Hematopoietic multipotent progenitor cell treated with erythropoietin and hydrocortisone succinate and interleukin-3 and kit ligand, for 6 days (in vitro differentiated cells): ENCODE measurements around the gene SOX21.
"Not testable (repeated sequence)": the region's sequence is repeated elsewhere in the genome, so short reads cannot be mapped to it uniquely, and the experiment has no call there.

Experiments
- DNase-seq: peaks from one replicate; pipeline ENCODE4 v3.0.0-alpha.2; 2015

The SOX21 gene

DNA sequence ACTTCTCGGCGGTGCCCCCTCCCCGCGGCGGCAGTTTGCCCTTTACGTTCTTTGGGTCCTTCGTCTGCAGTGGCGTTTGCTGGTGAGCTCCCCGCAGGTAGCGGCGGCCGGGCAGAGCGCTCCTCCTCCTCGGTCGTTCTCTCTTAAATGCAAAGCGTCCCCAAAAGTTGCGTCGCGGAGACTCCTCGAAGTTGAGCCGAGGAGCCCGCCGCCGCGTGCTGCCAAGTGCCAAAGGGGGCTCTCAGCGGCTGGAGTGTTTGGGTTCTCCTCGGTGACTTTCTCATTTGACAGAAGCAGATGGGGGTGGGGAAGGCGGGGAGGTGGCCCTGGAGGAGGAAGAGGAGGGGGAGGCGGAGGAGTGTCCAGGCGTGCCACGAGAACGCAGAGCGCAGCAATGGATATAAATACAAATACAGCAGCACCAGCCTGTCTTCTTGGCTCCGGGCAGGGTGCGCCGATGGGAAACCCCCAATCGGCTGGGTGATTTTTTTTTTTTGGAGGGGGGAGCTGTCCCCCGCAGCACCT, at the start of gene SOX21:
Gene SOX21, minus strand, starts transcription at position 259 of the 525 bp plus-strand sequence. CDS start 496 bp downstream, outside the sequence.
- DNase-seq: no peak

DNA sequence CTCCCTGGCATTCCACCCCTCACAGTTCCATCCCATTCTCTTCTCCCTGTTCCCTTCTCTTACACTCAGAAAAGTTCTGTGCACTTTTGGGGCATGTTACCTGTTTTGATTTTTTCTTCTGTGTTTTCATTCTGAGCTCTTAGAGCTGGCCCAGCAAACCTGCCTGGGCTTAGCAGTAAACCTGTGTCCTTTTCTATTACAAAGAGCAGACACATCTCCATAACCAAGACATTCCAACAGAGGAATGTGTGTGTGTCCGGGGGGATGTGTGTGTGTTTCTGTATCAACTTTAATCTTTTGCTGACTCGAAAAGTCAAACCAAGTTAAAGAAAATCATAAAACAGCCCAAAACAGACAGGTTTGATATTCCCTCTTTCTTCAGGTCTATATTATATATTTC, 49.1 kb upstream of the SOX21 start:
- DNase-seq: no peak

DNA sequence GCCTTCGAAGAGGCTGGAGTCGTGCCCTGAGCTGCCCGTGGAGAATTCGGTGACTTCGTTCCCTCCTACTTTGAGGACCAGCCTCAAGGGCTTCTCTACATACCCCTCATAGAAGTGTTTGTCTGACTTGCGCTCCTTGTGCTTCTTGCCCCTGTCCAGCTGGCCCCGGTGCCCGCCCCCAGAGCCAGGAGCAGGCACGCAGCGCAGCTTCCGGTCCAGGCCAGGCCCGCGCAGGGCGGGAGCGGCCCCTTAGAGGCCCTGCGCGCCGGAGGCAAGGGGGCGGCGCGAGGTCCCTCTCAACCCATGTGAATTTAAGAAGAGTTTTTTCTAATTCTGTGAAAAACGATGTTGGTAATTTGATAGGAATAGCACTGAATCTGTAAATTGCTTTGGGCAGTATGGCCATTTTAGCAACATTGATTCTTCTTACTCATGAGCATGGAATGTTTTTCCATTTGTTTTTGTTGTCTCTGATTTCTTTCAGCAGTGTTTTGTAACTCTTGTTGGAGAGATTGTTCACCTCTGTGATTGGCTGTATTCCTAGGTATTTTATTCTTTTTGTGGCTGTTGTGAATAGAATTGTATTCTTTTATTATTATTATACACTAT, 46.9 kb upstream of the SOX21 start:
- DNase-seq: no peak

DNA sequence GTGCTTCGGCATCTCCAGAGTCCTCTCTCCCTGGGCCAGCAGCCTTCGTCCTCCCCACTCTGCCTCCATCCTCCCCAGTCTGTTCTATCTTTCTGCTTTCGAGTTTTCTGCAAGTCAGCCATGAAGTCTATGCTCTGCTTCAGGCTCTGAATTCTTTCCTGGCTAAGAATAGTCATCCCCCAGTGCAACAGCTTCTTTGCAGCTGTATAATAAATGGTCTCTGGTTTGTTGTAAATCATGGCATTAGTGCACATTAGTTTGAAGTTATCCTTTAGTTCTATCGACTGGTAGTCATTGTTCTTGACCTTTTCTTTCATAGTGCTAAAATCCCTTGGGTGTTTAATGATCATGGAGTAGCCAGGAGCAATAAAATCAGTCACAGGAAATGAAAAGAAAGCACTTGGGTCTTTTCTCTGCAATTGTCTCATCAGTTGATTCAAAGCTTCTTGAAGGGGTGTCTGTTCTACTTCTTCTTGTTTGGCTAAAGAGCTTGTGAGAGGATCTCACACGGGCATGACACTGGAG, 46.2 kb upstream of the SOX21 start:
- no peak for DNase-seq

DNA sequence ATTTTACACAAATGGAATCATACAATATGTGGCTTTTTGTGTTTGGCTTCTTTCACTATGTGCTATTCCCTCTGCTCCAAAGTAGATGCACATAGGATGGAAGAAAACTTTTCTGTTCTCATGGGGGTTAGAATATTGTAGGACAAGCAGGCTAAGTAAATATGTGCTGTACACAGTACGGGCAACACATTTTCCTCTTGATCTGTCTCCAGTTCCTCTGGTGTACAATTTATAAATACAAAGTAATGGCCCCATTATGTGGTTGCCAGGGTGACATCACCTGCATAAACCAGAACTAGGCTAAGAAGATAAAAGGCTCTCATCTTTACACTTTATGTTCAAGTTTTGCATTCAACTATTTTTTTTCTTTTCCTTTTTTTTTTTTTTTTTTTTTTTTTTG, 41.0 kb upstream of the SOX21 start:
- DNase-seq: no peak

DNA sequence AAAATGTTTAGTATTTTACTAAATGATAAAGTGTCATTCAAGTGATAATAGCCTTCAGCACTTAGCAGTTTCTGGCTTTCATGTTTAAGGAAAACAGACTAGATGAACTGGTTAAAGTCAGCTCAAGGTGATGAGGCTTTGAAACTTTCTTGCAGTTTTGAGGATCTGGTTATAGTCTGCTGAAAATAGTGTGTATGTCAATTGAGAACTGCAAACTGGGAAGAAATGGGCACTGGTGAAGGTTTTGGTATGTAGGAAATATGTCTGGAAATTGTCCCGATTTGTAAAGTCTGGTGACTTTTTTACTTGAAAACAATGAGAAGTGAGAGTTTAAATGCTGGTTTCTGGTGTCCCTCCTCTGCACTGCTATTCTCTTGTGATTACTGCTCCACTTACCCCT, 36.8 kb upstream of the SOX21 start:
- DNase-seq: no peak

DNA sequence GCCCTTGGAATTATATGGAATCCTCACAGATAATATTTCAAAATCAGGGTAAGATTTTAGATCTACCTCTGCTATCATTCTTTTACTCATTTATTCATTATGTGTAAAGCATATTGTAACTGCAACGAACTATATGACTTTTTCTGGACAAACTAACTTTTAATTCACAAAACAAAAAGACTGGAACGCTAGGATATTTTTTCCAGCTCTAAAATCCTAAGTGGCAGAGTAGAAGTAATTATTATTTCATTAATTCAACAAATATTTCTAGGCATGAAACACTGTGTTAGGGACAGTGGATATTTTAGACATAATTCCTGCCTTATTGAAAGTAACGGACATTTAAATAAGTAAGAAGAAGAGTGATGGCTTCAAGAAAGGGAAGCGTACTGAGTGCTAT, 26.9 kb upstream of the SOX21 start:
- no peak for DNase-seq

DNA sequence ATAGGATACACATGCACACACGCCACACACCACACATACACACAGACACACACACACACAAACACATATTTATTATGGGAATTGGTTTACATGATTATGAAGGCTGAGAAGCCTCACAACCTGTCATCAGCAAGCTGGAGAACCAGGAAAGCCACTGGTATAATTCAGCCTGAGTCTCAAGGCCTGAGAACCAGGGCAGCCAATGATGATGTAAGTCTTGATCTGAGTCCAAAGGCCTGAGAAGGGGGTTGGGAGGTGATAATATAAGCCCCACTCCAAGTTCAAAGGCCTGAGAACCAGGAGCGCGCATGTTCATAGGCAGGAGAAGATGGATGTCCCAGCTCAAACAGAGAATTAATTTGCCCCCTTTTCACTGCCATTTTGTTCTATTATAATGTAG, 18.7 kb upstream of the SOX21 start:
- no peak for DNase-seq

DNA sequence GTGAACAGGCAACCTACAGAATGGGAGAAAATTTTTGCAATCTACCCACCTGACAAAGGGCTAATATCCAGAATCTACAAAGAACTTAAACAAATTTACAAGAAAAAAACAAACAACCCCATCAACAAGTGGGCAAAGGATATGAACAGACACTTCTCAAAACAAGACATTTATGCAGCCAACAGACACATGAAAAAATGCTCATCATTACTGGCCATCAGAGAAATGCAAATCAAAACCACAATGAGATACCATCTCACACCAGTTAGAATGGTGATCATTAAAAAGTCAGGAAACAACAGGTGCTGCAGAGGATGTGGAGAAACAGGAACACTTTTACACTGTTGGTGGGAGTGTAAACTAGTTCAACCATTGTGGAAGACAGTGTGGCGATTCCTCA, 17.6 kb upstream of the SOX21 start:
- DNase-seq: not testable (repeated sequence)

DNA sequence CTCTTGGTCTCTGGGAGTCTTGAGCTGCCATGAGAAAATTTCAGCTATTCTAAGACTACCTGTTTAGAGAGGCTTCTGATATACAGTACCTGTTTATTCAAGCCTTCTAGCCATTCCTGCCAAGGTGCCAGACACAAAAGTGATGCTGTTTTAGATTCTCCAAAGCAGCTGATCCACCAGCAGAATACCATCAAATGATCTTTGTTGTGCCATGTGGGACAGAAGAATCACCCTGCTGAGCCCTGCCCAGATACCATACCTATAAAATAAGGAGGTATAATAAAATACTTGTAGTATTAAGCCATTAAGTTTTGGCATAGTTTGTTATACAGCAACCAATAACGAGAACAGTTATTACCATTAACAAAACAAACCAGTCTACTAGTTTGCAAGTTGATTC, 14.1 kb upstream of the SOX21 start:
- DNase-seq: no peak

DNA sequence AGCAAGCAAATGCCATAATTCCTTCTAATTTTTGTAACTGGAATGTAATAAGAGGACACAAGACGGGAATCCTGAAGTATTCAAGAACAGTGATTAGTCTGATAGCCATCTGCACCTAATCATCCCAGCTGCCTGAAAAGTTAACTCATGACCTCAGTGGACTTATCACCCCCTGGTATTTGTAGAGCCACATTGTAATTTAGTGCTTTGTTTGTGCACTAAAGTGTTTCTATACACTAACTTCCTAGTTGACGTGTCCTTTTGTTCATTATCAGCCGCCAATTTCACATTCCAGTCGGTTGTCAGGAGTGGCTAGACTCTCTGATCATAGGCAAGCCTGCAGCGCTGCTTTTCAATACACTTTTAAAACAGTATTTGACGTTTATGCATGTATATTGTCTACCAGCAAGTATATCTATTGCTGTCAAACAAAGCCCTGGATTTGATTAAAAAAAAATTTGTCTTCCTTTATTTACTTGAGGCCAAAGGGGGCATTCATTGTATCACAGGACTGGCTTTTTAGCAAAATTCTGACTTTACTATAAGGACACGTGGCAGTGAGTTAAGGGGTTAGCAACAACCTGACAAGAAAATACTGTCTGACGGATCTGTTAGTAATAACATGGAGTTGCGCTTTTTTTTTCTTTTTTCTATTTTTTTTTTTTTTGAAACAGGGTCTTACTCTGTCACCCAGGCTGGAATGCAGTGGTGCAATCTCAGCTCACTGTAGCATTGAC, 10.4 kb upstream of the SOX21 start:
- no peak for DNase-seq

DNA sequence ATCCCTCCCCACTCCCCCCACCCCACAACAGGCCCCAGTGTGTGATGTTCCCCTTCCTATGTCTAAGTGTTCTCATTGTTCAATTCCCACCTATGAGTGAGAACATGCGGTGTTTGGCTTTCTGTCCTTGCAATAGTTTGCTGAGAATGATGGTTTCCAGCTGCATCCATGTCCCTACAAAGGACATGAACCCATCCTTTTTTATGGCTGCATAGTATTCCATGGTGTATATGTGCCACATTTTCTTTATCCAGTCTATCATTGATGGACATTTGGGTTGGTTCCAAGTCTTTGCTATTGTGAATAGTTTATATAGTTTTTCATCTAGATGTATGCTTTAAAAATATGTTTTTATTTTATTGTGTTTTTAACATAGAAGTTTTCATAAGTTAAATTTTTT, 6.4 kb upstream of the SOX21 start:
- not testable (repeated sequence) for DNase-seq

DNA sequence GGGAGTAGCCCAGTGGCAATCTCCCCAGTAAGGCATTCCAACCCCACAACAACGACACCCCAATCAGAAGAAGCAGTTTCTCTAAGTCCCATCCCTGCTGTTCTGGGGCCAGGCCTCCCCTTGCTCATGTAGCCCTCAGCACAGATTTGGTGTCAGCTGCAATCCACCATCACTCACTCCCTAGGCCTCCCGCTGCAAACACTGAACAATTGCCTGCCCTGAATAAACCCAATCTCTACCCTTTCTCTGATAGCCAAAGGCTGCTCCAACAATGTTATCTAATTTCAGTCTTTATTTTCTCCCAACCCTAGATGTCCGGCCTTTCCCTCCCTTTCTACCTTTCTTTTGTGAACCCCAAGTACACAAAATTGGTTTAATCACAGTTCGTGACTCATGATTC, 5.6 kb upstream of the SOX21 start:
- DNase-seq: no peak

DNA sequence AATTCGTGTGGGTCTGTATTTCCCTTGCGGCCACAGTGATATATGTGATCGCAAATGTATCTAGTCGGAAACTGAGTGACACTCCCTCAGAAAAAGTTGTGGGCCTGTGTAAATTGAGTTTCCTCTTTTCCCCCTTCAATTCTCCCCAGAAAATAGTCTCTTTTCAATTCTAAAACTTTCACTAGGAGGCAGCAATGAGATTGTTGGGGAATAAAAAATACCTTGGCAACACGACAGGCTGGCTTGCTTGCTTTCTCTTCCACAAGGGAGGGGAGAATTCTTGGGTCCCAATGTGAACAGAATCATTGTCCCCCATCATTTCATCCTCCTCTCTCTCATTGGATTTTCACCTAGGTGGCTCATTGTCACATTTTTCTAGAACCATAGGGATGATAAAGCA, 3.7 kb upstream of the SOX21 start:
- DNase-seq: peak; percentile 53

DNA sequence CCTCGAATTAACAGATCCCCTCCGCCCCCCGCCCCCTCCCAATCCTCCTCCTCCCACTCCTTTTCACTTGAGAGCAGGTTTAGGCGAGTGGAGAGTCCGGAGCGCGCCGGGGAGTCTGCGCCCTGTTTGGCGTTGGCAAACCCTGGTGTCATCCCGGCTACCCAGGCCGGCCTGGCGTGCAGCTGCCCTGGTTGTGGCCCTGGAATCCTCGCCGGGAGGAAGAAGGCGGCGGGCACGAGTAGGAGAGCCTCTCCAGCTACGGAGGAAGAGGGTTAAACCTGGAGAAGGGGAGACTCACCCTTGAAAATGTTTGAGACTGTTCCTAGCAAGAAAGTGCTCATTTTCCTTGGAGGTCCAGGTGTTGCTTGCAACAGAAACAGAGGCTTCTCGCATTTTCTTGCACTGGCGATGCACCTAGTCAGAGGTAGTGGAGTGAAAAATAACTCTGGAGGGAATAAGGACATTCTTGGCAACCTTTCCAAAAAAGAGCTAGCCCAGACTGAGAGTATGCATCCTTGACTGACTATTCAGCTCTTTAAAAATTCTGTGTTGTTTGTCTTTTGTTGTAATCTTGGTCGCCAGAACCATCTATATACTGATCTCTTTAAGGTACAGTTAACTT, 1.3 kb upstream of the SOX21 start:
- DNase-seq: no peak

DNA sequence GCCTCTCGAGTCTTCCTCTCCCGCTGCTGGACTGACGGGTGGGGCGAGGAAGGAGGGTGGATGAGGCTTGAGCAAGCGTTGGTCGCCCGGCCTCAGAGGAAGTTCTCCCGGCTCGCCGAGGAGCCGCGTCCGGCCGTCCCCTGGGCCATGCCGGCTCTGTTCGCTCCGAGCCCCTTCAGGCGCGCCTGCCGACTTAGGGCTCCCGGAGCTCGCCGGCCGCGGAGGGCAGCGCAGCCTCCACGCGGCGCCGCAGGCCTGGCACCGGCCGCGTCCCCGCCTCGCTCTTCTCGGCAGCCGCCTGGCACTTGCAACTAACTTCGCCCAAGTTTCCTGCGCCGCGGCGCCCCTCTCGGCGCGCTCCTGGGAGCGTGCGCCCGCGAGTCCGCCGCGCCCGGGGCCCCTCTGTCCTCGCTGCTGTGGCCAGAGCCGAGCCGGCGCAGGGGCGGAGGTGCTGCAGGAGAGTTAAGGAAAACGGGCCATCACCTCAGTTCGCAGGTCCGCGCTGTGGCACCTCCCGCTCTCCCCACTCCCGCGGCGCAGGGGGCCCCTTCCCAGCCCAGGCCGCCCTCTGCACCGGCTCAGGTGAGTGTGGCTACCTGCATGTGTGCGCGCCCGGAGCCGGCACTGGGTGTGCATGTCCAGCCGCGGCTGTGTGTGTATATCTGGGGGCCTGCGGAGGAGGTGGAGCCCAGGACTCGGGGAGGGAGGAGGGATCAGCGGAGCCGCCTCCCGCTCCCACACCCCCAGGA, 641 bp upstream of the SOX21 start:
- peak; percentile 54 for DNase-seq

DNA sequence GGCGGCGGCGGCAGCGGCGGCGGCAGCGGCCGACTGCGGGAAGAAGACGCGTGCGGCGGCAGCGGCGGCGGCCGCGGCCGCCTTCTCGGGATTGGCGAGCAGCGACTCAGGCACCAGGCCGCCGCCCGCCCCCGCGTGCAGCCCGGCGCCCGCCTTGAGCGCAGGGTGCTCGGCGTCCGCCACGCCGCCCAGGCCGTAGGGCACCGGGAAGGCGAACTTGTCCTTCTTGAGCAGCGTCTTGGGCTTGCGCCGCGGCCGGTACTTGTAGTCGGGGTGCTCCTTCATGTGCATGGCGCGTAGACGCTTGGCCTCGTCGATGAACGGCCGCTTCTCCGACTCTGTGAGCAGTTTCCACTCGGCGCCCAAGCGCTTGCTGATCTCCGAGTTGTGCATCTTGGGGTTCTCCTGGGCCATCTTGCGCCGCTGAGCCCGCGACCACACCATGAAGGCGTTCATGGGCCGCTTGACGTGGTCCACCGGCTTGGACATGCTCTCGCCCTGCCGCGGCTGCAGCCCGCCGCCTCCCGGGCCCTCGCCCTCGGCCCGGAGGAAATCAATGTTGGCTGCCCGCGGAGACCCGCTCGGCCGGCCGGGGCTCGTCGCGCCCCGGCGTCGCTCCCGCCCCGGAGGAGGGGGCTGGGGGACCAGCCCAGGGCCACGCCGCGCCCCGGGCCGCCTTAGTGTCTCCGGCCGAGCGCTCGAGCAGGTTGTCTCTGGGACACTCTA, 621 bp downstream of the SOX21 start:
- DNase-seq: peak; percentile 60

DNA sequence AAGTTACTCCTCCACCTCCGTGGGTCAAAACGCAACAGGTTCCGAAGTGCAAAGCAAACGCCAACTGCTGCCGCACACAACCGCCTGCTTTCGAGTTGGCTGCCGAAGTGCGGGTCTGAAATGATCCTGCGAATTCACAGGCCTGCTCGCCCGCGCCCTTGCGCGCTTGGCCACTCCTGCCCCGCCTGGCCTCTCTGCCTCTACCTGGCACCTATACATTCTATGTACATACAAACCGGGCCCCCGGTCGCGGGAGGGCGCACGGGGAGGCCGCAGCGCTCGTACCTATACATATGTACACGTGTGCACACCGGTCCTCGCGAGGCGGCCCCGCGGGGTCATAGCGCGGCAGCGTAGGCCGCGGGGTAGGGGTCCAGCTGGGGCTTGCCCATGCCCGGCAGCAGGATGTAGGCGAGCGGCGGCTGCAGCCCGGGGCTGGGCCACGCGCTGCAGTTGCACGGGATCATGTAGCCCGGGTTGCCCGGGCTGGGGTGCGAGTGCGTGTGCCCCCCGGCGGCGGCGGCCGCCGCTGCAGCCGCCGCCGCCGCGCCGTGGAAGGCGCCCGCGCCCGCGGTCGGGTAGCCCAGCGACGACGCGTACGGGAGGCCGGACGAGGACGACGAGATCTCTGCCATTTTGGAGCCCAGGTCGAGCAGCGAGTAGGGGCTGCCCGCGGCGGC, 1.3 kb downstream of the SOX21 start:
- peak; percentile 68 for DNase-seq

DNA sequence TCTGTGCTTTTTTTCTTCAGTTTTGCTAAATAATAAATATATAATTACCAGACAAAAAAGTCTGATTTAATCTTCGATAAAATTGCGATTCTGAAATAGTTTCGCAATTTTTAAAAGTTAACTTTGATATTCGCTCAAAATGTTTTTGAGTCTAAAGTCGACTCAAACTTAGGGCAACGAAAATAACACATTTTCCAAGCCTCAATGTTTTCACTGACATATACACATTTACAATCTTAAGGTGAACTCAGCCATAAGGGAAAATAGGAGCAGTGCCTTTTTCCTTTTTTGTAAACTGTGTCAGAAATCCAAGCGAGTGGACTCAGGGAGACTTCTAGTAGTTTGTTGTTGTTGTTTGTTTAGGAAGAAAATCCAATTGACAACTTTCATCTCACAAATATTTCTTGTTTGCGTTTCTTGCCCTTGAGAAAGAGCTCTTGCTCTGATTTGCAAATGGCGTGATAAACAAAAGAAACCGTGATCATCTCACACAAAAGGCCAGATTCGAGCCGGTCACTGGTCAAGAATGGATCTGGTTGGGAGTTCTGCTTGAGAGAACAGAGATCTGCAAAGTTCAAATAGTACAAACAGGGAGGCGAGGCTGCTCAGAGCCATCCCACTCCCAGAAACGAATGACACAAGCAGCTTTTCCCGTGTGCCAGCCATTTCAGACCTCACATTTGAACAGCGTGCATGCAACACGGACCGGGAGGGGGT, 2.1 kb downstream of the SOX21 start:
- no peak for DNase-seq

DNA sequence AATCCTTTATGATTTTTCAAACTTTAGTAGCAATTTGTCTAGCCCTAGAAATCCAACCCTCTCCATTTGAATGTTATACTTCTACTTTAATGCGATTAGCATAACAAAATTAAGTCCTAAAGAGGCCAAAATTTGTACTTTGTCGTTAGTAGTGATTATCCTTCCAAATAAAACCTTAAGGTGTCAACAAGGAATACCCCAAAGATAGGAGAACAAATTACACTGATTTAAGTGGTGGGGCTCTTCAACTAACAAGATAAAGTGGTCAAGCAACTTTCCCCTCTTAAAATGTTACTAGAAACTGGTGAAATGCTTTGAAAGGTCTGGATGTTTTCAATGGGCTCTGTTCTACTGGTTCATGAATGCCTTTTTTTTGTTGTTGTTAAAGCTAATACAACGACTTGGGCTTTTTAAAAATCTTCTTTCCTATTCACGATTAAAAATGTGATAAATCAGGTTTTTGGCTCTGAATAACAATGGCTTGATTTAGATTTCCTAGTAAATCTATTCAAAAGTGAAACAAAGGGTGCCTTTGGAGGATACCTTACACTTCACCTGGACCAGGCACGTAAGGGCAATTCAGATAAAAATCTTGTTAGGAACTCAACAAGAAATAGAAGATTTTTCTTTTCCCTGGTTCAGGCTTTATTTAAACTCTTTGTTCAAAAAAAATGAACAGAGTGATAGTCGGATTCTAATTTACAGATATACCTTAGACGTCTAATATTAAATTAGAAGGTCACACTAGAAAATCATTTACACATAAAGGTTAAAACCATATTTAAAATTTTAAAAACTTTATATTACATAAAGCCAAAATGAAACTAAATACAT, 3.1 kb downstream of the SOX21 start:
- no peak for DNase-seq
